ENCODE measurements around the gene SMIM34.

DNA sequence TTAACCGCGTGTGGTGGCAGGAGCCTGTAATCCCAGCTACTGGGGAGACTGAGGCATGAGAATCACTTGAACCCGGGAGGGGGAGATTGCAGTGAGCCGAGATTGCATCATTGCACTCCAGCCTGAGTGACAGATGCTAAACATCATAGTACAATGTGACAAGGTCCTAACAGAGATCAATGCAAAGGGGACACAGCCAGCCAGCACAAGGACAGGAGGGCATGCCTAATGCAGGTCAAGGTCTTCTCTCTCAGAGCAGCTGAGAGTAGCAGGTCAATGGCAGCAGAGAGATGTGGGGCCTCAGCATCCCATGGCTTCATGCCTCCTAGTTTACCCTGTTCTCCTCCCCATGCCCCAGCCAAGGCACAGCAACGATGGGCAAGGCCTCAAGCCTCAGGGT lies 51.4 kb downstream of the SMIM34 start:
- TF ChIP-seq, protein P1, sequence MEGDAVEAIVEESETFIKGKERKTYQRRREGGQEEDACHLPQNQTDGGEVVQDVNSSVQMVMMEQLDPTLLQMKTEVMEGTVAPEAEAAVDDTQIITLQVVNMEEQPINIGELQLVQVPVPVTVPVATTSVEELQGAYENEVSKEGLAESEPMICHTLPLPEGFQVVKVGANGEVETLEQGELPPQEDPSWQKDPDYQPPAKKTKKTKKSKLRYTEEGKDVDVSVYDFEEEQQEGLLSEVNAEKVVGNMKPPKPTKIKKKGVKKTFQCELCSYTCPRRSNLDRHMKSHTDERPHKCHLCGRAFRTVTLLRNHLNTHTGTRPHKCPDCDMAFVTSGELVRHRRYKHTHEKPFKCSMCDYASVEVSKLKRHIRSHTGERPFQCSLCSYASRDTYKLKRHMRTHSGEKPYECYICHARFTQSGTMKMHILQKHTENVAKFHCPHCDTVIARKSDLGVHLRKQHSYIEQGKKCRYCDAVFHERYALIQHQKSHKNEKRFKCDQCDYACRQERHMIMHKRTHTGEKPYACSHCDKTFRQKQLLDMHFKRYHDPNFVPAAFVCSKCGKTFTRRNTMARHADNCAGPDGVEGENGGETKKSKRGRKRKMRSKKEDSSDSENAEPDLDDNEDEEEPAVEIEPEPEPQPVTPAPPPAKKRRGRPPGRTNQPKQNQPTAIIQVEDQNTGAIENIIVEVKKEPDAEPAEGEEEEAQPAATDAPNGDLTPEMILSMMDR (IDR thresholded peaks at IDR 0.05) = no peak
- TF ChIP-seq POLR2A (IDR thresholded peaks at IDR 0.05) (no peak), POLR2AphosphoS5 (IDR thresholded peaks at IDR 0.05; ENCODE audit: insufficient read depth in 1 of 2, low read depth in 1 of 2) (no peak)
